Activated T-cell treated with anti-CD3 and anti-CD28 coated beads, Interleukin-2, amount 50 U/mL, for 48 hours (primary cell): Measurements from ENCODE around the gene CD244.
"Not testable (repeated sequence)": the region's sequence is repeated elsewhere in the genome, so short reads cannot be mapped to it uniquely, and the experiment has no call there.

Experiments used
- DNase-seq, 2 experiments: peaks; one replicate each; pipeline ENCODE4 v3.0.0-alpha.2; 2020

CD244 gene

GRCh38 chr1:160877221-160877620 lies 14.5 kb upstream of the CD244 start:
- DNase-seq: no peak

- no peak for DNase-seq
Measured at GRCh38 chr1:160876311-160876710, 13.6 kb upstream of the CD244 start.

- not testable (repeated sequence) for DNase-seq
Measured at GRCh38 chr1:160875591-160875990, 12.9 kb upstream of the CD244 start.

GRCh38 chr1:160874935-160875334 lies 12.2 kb upstream of the CD244 start:
- no peak for DNase-seq

- DNase-seq: no peak
Measured at GRCh38 chr1:160868141-160868540, 5.5 kb upstream of the CD244 start.

GRCh38 chr1:160867651-160868050 lies 5.0 kb upstream of the CD244 start:
- DNase-seq: not testable (repeated sequence)

- no peak for DNase-seq
Measured at GRCh38 chr1:160866695-160867260, 4.1 kb upstream of the CD244 start.

- no peak for DNase-seq
Measured at GRCh38 chr1:160866001-160866694, 3.5 kb upstream of the CD244 start.

- no peak for DNase-seq
Measured at GRCh38 chr1:160865337-160865736, 2.6 kb upstream of the CD244 start.

- DNase-seq: no peak
Measured at GRCh38 chr1:160864173-160864572, 1.5 kb upstream of the CD244 start.

GRCh38 chr1:160863774-160864131 lies 1.1 kb upstream of the CD244 start:
- DNase-seq: no peak

- DNase-seq: no peak
Measured at GRCh38 chr1:160863061-160863773, 530 bp upstream of the CD244 start.

GRCh38 chr1:160860840-160861505 lies 1.7 kb downstream of the CD244 start:
- no peak for DNase-seq

GRCh38 chr1:160859166-160859565 lies 3.5 kb downstream of the CD244 start:
- DNase-seq: no peak

- no peak for DNase-seq
Measured at GRCh38 chr1:160858507-160858906, 4.2 kb downstream of the CD244 start.

GRCh38 chr1:160858097-160858496 lies 4.6 kb downstream of the CD244 start:
- no peak for DNase-seq

GRCh38 chr1:160855181-160855981 lies 7.3 kb downstream of the CD244 start:
- DNase-seq: no peak

- DNase-seq: no peak
Measured at GRCh38 chr1:160853754-160854153, 8.9 kb downstream of the CD244 start.

- no peak for DNase-seq
Measured at GRCh38 chr1:160853014-160853413, 9.7 kb downstream of the CD244 start.

GRCh38 chr1:160850993-160851392 lies 11.7 kb downstream of the CD244 start:
- DNase-seq: no peak

GRCh38 chr1:160850541-160850940 lies 12.1 kb downstream of the CD244 start:
- DNase-seq: no peak

- no peak for DNase-seq
Measured at GRCh38 chr1:160846281-160846680, 16.4 kb downstream of the CD244 start.
